Aorta (tissue), 5 donors: ENCODE measurements around the gene PLCH2. TPM values are rescaled to one million over a fixed set of nuclear protein-coding genes. Genes with fewer than 3 reads are reported as not detected.

Experiments
- ATAC-seq: fragments of 200-7000 bp; cut with Tn5 transposase; one replicate; pipeline ENCODE4 v1.9.1; 2022; ENCODE audit warnings: moderate library complexity; ENCODE audit not compliant: low FRiP score
- DNase-seq, 2 donors: peaks; one replicate each; pipeline ENCODE4 v3.0.0-alpha.2; 2020
- H3K27ac ChIP-seq, 2 donors: one replicate each; pipeline ENCODE4 v1.5.1; 2013; ENCODE audit warnings: low read length in 2 of 2, mild to moderate bottlenecking in 2 of 2, moderate library complexity in 2 of 2, control low read depth in 1 of 2, inconsistent platforms in 1 of 2, low read depth in 1 of 2
- H3K27me3 ChIP-seq, 2 donors: one replicate each; pipeline ENCODE4 v1.6.1; 2013; ENCODE audit warnings: control low read depth in 1 of 2, low read length in 1 of 2, mild to moderate bottlenecking in 1 of 2, moderate library complexity in 1 of 2; ENCODE audit not compliant: insufficient read depth in 2 of 2, control insufficient read depth in 1 of 2
- H3K36me3 ChIP-seq, 2 donors: one replicate each; pipeline ENCODE4 v1.6.1; 2013; ENCODE audit warnings: control low read depth in 1 of 2, low read length in 1 of 2, mild to moderate bottlenecking in 1 of 2; ENCODE audit not compliant: insufficient read depth in 2 of 2, control insufficient read depth in 1 of 2
- H3K4me1 ChIP-seq, 2 donors: one replicate each; pipeline ENCODE4 v1.6.1; 2013; ENCODE audit warnings: low read length in 2 of 2, control low read depth in 1 of 2, mild to moderate bottlenecking in 1 of 2, moderate library complexity in 1 of 2; ENCODE audit not compliant: insufficient read depth in 2 of 2, control insufficient read depth in 1 of 2
- H3K4me3 ChIP-seq, 2 donors: one replicate each; pipeline ENCODE4 v1.5.1; 2013; ENCODE audit warnings: low read length in 2 of 2, control low read depth in 1 of 2, mild to moderate bottlenecking in 1 of 2
- H3K9me3 ChIP-seq: one replicate; pipeline ENCODE4 v1.6.1; 2013; ENCODE audit warnings: mild to moderate bottlenecking, low read length; ENCODE audit not compliant: control insufficient read depth
- WGBS, 2 donors: extraction: QIAGEN DNeasy Blood & Tissue Kit; methylation state at CpG; one replicate each; pipeline ENCODE4 v1.1.7; 2013; 5-methylcytosine and 5-hydroxymethylcytosine counted together
- intact Hi-C, 2 donors: fragments of 100-400 bp; cut with DNase I; formaldehyde crosslinking; loops; one replicate each; pipeline versions ENCODE4 v1.14.2 to v1.15.0; 2022
- polyA plus RNA-seq, 2 donors: library from polyadenylated mRNA; stranded (reverse); fragments of 200-250 nt; gene quantifications; one replicate each; pipeline ENCODE4 v1.2.3, GENCODE V29; 2013
- total RNA-seq, 2 donors: library from RNA; stranded (reverse); fragmentation: NEBNext Ultra II Directional; extraction: Animal tissue kit (Norgen Biotek cat#: 25700); gene quantifications; one replicate each; pipeline ENCODE4 v1.2.1, GENCODE V29; 2021
- donor health status: healthy with polysubstance abuse.
- donor health status: Bipolar disorder and iron deficiency.
- donor health status: DM: no; HTN: no; CAD: no.
- donor health status: DM: no; HTN: no; CAD: no.
- donor health status: DM: yes; HTN: yes; CAD: no.

The PLCH2 gene
- total and polyA plus RNA-seq, 4 donors = 0.71 to 1.6 TPM; not detected in 2

DNA sequence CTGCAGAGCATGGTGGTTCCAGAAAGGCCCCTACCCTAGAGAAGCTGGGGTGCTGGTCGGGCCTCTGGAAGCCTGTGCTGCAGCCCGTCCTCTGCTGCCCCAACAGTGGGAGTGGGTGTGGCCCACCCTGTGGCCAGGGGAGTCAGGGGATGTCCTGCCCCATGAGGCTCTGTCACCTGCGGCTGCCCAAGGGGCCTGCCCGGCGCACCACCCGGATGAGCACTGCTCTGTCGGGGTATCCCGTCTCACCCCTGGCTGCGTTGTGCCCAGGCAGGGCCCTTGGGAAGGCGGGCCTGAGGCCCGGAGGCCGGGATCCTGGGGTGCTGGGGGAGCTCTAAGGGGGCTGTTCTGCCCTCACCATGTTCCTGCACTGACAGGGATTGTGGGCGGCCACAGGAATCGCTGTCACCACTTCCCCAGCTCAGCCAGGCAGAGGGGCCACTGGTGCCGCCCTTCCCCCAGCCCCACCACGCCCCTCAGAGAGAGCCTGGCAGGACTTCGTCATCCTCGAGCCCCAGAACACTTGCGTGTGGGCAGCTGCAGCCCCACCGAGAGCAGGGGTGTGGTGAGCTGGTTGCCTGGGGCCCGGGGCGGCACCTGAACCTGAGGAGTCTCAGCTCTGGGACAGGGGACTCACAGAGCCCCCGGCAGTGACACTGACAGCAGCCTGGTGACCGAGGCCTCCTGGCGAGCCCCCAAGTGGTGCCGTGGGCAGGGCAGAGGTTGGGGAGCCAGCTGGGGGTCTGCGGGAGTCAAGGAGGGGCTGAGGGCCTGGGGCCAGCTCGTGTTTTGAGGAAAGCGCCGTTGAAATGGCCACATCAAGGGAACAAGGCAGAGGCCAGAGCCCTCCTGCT lies 30.1 kb downstream of the PLCH2 start:
- Histone ChIP-seq H3K4me1 (no peaks in the 10 kb centered on the region), H3K4me3 (no peak overlapping the region), H3K9me3 (no peaks in the 10 kb centered on the region), H3K27ac (no peak overlapping the region), H3K36me3 (peaks cover 0 to 12% of the 10 kb centered on the region in 2 donors), H3K27me3 (no peaks in the 10 kb centered on the region)
- DNase-seq = no peak
- no peak for ATAC-seq
- 62 to 69% methylated on average over 30 of the region's 30 CpGs for WGBS, 2 donors
- intact Hi-C loops = no loop called here

DNA sequence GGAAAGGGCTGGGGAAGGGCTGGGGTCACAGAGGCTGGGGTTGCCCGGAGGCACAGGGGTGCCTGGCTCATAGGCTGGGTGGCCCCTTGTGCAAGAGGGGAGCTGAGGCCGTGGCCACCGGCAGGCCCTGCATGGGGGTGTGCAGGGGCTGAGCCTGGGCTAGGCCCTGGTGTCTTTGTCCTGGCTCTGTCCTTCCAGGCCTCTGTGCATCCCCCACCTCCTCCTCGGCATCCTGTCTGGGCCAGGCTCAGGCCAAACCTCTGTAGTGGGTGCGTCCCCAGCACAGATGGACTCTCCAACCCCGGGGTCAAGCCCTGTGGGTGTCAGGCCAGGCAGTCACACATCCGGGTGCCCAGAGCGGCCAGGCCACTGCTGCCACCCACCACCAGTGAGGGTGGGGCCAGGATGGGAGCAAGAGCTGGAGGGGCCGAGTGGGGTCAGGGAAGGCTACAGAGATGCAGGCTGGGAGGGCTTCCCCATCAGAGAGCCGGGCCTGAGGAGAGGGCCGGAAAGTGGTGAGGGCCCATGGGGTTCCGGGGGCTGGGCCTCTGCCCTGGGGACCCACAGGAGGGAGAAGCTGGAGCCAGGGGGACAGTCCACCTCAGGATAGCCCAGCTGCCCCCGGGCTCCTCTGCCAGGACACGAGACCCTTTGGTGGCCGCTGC lies 30.9 kb downstream of the PLCH2 start:
- no peak overlapping the region for H3K4me3 ChIP-seq
- H3K27ac ChIP-seq = no peak overlapping the region
- no peaks in the 10 kb centered on the region for H3K4me1 ChIP-seq
- 64 to 68% methylated on average over 13 to 15 of the region's 15 CpGs for WGBS, 2 donors
- no peaks in the 10 kb centered on the region for H3K9me3 ChIP-seq
- ATAC-seq = no peak
- peaks cover 0 to 13% of the 10 kb centered on the region in 2 donors for H3K36me3 ChIP-seq
- no peaks in the 10 kb centered on the region for H3K27me3 ChIP-seq
- DNase-seq = no peak
- intact Hi-C loops = no loop called here

DNA sequence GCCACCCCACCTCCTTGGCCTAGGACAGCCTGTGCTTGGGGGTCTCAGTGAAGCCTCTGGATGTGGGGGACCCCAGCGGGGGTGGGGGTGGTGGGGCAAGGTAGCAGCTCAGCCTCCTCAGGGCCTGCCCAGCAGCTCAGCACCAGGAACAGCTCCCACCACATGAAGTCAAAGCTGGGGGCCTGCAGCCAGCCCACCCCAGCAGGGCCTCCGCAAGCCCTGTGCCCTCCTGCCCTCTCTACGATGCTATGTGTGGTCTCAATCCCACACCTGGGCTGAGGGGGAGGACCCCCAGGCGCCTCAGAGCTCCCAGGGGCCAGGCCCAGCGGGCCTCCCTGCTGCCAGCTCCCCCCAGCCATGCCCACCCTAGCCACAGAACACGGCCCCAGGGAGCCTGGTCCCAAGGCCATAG lies 31.7 kb downstream of the PLCH2 start:
- WGBS, 2 donors = 85 to 88% methylated on average over 4 to 6 of the region's 6 CpGs
- DNase-seq (no peak), ATAC-seq (no peak)
- peaks cover 0 to 16% of the 10 kb centered on the region in 2 donors for H3K36me3 ChIP-seq
- no peak overlapping the region for H3K27ac ChIP-seq
- intact Hi-C loops = no loop called here
- no peaks in the 10 kb centered on the region for H3K9me3 ChIP-seq
- no peaks in the 10 kb centered on the region for H3K27me3 ChIP-seq
- no peak overlapping the region for H3K4me3 ChIP-seq
- H3K4me1 ChIP-seq = no peaks in the 10 kb centered on the region

DNA sequence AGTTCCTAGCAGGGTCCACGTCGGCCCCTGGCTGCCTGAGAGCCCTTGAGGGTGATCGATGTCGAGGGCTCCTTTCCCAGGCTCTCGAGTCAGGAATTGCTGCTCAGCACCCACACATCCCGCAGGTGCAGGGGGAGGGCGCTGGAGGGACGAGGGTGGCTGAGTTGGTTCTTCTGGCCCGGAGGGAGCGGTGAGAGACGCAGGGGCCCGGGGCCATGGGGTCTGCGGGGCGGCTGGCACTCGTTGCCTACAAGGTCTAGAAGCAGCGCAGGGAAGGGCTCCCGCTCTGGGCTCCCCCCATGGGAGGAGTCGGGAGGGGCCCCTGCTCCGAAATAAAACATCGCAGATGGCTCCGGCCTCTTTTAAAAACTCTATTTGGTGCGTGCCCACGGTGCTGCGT lies 32.1 kb downstream of the PLCH2 start:
- WGBS, 2 donors = 86 to 89% methylated on average over 24 of the region's 24 CpGs
- H3K36me3 ChIP-seq = peaks cover 0 to 18% of the 10 kb centered on the region in 2 donors
- intact Hi-C loops = no loop called here

DNA sequence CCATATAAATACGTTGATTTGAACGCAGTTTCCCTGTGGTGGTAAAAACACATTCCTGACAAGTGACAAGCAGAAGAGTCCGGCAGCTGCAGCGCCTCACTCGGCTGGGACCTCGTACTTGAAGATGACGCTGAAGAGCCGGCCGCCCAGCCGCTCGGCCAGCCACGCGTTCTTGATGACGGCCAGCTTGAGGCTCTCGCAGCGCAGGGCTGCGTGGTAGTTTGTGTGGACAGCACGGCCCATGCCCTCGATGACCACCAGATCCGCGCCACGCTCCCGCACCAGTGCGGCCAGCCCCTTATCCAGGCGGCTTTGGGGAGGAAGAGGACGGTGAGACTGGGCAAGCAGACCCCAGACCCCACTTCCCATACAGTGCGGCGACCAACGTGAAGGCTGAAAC lies 32.7 kb downstream of the PLCH2 start:
- ATAC-seq = no peak
- Histone ChIP-seq H3K9me3 (no peaks in the 10 kb centered on the region), H3K4me3 (no peak overlapping the region), H3K27me3 (no peaks in the 10 kb centered on the region), H3K36me3 (peaks cover 0 to 18% of the 10 kb centered on the region in 2 donors), H3K27ac (no peak overlapping the region), H3K4me1 (no peaks in the 10 kb centered on the region)
- intact Hi-C loops = no loop called here
- 95 to 96% methylated on average over 29 of the region's 29 CpGs for WGBS, 2 donors
- DNase-seq = no peak

More for the DNA sequence above, 32.1 kb downstream of the PLCH2 start:
- no peaks in the 10 kb centered on the region for H3K4me1 ChIP-seq
- no peaks in the 10 kb centered on the region for H3K27me3 ChIP-seq
- no peak for DNase-seq
- no peak overlapping the region for H3K4me3 ChIP-seq
- no peak overlapping the region for H3K27ac ChIP-seq
- ATAC-seq = no peak
- H3K9me3 ChIP-seq = no peaks in the 10 kb centered on the region

DNA sequence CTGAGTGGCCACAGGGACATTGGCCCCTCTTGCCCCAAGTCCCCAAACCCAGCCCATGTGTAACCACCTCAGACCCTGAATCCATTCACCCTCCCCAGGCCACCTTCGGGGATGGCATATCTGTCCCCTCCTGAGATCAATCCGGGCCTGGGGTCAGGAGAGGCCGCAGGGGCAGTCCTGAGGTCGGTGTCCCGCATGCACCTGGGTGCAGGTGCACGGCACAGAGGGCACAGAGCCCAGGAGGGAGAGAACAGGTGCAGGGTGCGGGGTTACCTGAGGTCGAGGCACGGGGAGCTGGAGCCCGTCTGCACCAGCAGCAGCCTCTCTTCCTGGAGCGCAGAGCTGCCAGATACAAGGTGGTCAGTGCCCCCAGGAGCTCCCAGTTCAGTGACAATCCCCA lies 33.5 kb downstream of the PLCH2 start:
- DNase-seq = no peak
- peaks cover 0 to 22% of the 10 kb centered on the region in 2 donors for H3K36me3 ChIP-seq
- H3K4me3 ChIP-seq = no peak overlapping the region
- no peaks in the 10 kb centered on the region for H3K4me1 ChIP-seq
- H3K27ac ChIP-seq = no peak overlapping the region
- intact Hi-C loops = no loop called here
- ATAC-seq = no peak
- no peaks in the 10 kb centered on the region for H3K27me3 ChIP-seq
- H3K9me3 ChIP-seq = no peaks in the 10 kb centered on the region
- WGBS, 2 donors = 93 to 94% methylated on average over 11 of the region's 11 CpGs

DNA sequence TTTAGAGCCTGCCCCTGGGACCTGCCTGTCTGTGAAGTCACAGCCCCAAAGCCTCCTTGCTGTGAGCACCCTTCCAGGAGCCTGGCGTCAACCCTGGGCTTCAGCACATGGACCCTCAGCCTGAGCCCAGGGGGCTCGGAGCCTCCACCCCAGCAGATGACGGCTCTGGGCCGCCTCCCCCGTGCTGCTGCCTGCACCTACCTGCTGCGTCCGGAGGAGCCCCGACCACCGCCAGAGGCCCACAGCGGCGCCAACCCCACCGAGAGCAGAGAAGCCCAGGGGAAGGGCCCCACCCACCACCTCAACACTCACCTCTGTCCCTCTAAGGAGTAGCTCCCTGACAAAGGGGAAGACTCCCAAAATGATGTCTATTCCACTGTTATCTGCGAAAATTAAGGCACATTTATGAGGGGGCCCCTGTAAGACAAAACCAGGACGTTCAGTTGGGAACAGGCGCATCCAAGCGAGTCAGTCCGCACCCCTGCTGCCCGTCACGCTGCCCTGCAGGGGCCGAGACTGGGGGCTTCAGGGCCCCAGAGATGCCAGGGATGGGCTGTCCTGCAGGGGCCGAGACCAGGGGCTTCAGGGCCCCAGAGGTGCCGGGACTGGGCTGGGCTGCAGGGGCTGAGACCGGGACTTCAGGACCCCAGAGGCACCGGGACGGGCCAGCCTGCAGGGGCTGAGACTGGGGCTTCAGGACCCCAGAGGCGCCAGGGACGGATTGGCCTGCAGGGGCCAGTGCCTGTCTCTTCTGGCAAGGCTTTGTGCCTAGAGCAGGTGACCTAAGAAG lies 34.5 kb downstream of the PLCH2 start:
- Histone ChIP-seq H3K4me1 (no peaks in the 10 kb centered on the region), H3K9me3 (no peaks in the 10 kb centered on the region), H3K27me3 (no peaks in the 10 kb centered on the region), H3K27ac (no peak overlapping the region), H3K36me3 (peaks cover 0 to 23% of the 10 kb centered on the region in 2 donors), H3K4me3 (no peak overlapping the region)
- intact Hi-C loops = no loop called here
- 94 to 95% methylated on average over 27 of the region's 27 CpGs for WGBS, 2 donors
- ATAC-seq (no peak), DNase-seq (no peak)

DNA sequence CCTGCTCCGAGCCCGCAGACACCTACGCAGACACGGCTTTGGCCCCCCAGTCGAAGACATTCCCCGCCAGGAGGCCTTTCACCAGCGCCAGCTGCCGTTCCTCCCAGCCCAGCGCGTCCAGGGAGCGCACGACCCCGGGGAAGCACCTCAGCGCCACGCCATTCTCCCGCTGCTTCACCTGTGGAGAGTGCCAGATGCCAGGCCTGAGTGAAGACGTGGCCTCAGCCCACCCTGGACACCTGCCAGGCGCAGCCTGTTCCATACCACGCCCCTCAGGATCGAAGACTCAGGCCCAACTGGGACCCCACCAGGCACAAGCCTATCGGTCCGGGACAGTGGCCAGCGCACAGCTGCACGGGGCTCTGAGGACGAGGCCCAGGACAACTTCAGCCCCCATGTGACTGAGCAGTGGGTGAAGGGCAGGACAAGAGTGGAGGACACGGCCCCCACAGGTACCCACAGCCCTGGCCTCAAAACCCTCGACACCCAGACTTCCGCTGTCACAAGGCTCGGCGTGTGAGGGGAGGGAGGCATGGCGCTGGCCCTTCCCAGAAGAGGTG lies 36.9 kb downstream of the PLCH2 start:
- Histone ChIP-seq H3K27ac (no peak overlapping the region), H3K4me3 (no peak overlapping the region), H3K4me1 (no peaks in the 10 kb centered on the region), H3K36me3 (peaks cover 0 to 33% of the 10 kb centered on the region in 2 donors), H3K27me3 (no peaks in the 10 kb centered on the region), H3K9me3 (no peaks in the 10 kb centered on the region)
- intact Hi-C loops = no loop called here
- DNase-seq = no peak
- ATAC-seq = no peak
- WGBS, 2 donors = 91 to 93% methylated on average over 30 to 31 of the region's 31 CpGs
